H1 (cell line): ENCODE measurements around the gene FZD4. TPM values are rescaled to one million over a fixed set of nuclear protein-coding genes. Genes with fewer than 3 reads are reported as not detected.

Experiments used
- CTCF ChIP-seq, 3 experiments: IDR thresholded peaks; 1 replicate in 2 of 3; 2 replicates in 1 of 3; pipeline versions ENCODE4 v1.5.1 to v1.6.1; 2011; ENCODE audit warnings: low read length in 3 of 3, mild to moderate bottlenecking in 3 of 3, inconsistent platforms in 2 of 3, low read depth in 1 of 3, moderate library complexity in 1 of 3; ENCODE audit not compliant: insufficient read depth in 1 of 3; ENCODE audit errors: control extremely low read depth in 1 of 3
- EGR1 ChIP-seq: IDR thresholded peaks from 2 replicates; pipeline ENCODE4 v1.6.1; 2011; ENCODE audit warnings: low read depth, low read length, borderline replicate concordance
- SP4 ChIP-seq: IDR thresholded peaks from 2 replicates; pipeline ENCODE4 v1.6.1; 2012; ENCODE audit warnings: low read length, inconsistent platforms
- polyA plus RNA-seq, 7 experiments: library from polyadenylated mRNA; depleted of rRNA in 3 of 7; stranded (reverse) in 5 of 7; unstranded in 2 of 7; fragments of >200 nt in 5 of 7; fragments of 200-250 nt in 2 of 7; gene quantifications; 1 replicate in 5 of 7; 2 replicates in 1 of 7; 4 replicates in 1 of 7; pipeline versions ENCODE4 v1.2.1 to v1.2.3, GENCODE V29; 2011 to 2013; ENCODE audit warnings: missing spikeins in 2 of 7, mixed read lengths in 2 of 7
- total RNA-seq: library from RNA; stranded (reverse); fragmentation: NEBNext Ultra II Directional; extraction: Animal tissue kit (Norgen Biotek cat#: 25700); gene quantifications from 2 replicates; pipeline ENCODE4 v1.2.1, GENCODE V29; 2021

Gene FZD4
- total and polyA plus RNA-seq, 2 of the 8 experiments (the other 6 are each of a cell fraction or from before 2014, with no cell fraction given): 3.1 to 7.1 TPM

- TF ChIP-seq CTCF (IDR thresholded peaks at IDR 0.05; ENCODE audit: control extremely low read depth in 1 of 3, insufficient read depth in 1 of 3, low read depth in 1 of 3, low read length in 3 of 3) (no peak), SP4 (no peak), EGR1 (no peak)
- TF ChIP-seq, all 59 proteins: peak for 0
Observed at GRCh38 chr11:86990031-86990430, 34.8 kb upstream of the FZD4 start (continued).
